Endodermal cell (in vitro differentiated cells): Measurements from ENCODE around the gene PAK2. TPM values are rescaled to one million over a fixed set of nuclear protein-coding genes. Genes with fewer than 3 reads are reported as not detected.
A peak's percentile ranks its signal among the peaks of the same experiment; 100 is the strongest.

Source experiments
- DNase-seq: peaks from one replicate; pipeline ENCODE4 v3.0.0-alpha.2; 2017
- H3K27ac ChIP-seq: 2 replicates; pipeline ENCODE4 v1.5.1; 2013; ENCODE audit warnings: mild to moderate bottlenecking, low read depth, low read length, moderate library complexity
- H3K27me3 ChIP-seq: 2 replicates; pipeline ENCODE4 v1.6.1; 2013; ENCODE audit warnings: mild to moderate bottlenecking, low read length, moderate library complexity; ENCODE audit not compliant: insufficient read depth, control insufficient read depth, poor library complexity, severe bottlenecking
- H3K36me3 ChIP-seq: 2 replicates; pipeline ENCODE4 v1.7.0; 2013; ENCODE audit warnings: mild to moderate bottlenecking, low read length, moderate library complexity; ENCODE audit not compliant: control insufficient read depth, insufficient read depth
- H3K4me1 ChIP-seq: one replicate; pipeline ENCODE4 v1.7.0; 2013; ENCODE audit warnings: low read length; ENCODE audit not compliant: control insufficient read depth, insufficient read depth
- H3K4me3 ChIP-seq: 2 replicates; pipeline ENCODE4 v1.5.1; 2013; ENCODE audit warnings: mild to moderate bottlenecking, low read length, moderate library complexity
- H3K9ac ChIP-seq: 2 replicates; pipeline ENCODE4 v1.6.1; 2013; ENCODE audit warnings: mild to moderate bottlenecking, low read length, moderate library complexity; ENCODE audit not compliant: poor library complexity, severe bottlenecking; ENCODE audit errors: extremely low read depth
- H3K9me3 ChIP-seq: 2 replicates; pipeline ENCODE4 v1.6.1; 2013; ENCODE audit warnings: mild to moderate bottlenecking, low read length, moderate library complexity; ENCODE audit not compliant: control insufficient read depth
- H3K27ac Mint-ChIP-seq: 2 replicates; pipeline ENCODE4 v1.8.0; 2020; ENCODE audit warnings: mixed read lengths
- H3K27me3 Mint-ChIP-seq: 2 replicates; pipeline ENCODE4 v1.8.0; 2021; ENCODE audit warnings: mild to moderate bottlenecking, mixed read lengths; ENCODE audit not compliant: insufficient read depth
- H3K36me3 Mint-ChIP-seq: 2 replicates; pipeline ENCODE4 v1.8.0; 2020; ENCODE audit warnings: low read depth, mixed read lengths
- H3K4me1 Mint-ChIP-seq: 2 replicates; pipeline ENCODE4 v1.8.0; 2020; ENCODE audit warnings: mixed read lengths
- H3K4me3 Mint-ChIP-seq: 2 replicates; pipeline ENCODE4 v1.8.0; 2020; ENCODE audit warnings: mild to moderate bottlenecking, moderate library complexity, mixed read lengths
- H3K9me3 Mint-ChIP-seq: 2 replicates; pipeline ENCODE4 v1.8.0; 2020; ENCODE audit warnings: mild to moderate bottlenecking, mixed read lengths
- CTCF ChIP-seq: fragments of 200-600 bp; sonication (generic); conservative IDR thresholded peaks from 2 replicates; pipeline ENCODE4 v1.5.0; 2021; ENCODE audit warnings: antibody characterized with exemption, mild to moderate bottlenecking
- WGBS, 2 experiments: methylation state at CpG; one replicate each; pipeline versions ENCODE4 v1.1.5 to v1.1.7; 2013; ENCODE audit warnings: missing lambda C conversion rate in 2 of 2, mixed read lengths in 1 of 2; ENCODE audit not compliant: insufficient coverage in 1 of 2, insufficient read length in 1 of 2; 5-methylcytosine and 5-hydroxymethylcytosine counted together
- total RNA-seq, 2 donors: library from RNA; stranded (reverse); fragmentation: NEBNext Ultra II Directional in 1 of 2; extraction: Animal tissue kit (Norgen Biotek cat#: 25700) in 1 of 2; gene quantifications; 2 replicates in 1 of 2; 3 replicates in 1 of 2; pipeline ENCODE4 v1.2.1, GENCODE V29; 2021

The PAK2 gene
- total RNA-seq, 2 donors from 2014 or later = 58.7 to 76.6 TPM

DNA sequence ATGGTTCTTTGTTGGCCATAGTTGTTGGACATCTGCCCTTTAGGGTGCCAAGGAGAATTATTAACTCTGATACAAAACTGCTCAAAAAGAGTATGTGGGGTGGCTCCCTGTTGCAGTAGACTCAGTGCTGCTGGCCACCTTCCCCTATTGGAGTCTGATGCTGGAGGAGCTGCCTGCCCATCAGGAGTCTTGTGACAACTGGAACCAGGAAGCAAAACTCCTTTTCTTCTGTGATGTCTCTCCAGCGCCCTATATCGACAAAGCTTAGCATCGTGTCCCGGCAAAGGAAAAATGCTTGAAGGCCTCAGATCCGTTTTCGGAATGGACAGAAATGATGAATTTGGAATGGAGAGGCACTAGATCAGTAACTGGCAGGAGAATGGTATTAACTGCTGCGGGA lies 23.5 kb downstream of the PAK2 start:
- H3K9me3 ChIP-seq = peaks cover 25% of the 10 kb centered on the region
- no peak overlapping the region for H3K27ac ChIP-seq
- H3K9ac ChIP-seq = no peak overlapping the region
- Mint-ChIP-seq H3K4me1 (no peaks in the 10 kb centered on the region), H3K36me3 (peaks cover 51% of the 10 kb centered on the region), H3K9me3 (peaks cover 27% of the 10 kb centered on the region), H3K4me3 (no peak overlapping the region), H3K27ac (no peak overlapping the region), H3K27me3 (no peaks in the 10 kb centered on the region)
- H3K36me3 ChIP-seq = peaks cover 33% of the 10 kb centered on the region
- TF ChIP-seq CTCF = no peak
- 89 to 99% methylated on average over 7 of the region's 7 CpGs for WGBS, 2 experiments
- H3K4me3 ChIP-seq = peak overlapping the region; percentile 56
- no peaks in the 10 kb centered on the region for H3K4me1 ChIP-seq
- no peaks in the 10 kb centered on the region for H3K27me3 ChIP-seq
- DNase-seq = no peak

DNA sequence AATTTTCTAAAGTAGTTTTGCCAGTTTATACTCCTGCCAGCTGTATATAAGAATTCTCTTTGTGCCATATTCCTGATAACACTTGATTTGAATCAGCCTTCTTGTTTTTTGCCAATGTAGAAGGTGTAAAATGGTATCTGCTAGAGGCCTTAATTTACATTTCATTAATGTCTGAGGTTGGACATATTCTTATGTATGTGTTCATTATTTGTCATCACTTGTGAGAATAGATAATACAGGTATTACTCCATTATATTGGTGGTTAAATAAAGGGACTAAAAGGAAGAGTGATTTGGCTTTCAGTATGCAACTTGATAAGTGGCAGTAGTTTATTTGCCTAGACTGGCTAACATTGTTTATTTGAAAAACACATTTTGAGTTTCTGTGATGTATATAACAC lies 25.8 kb downstream of the PAK2 start:
- no peak overlapping the region for H3K4me3 ChIP-seq
- Mint-ChIP-seq H3K36me3 (peaks cover 45% of the 10 kb centered on the region), H3K4me3 (no peak overlapping the region), H3K27ac (no peak overlapping the region), H3K9me3 (peaks cover 16% of the 10 kb centered on the region), H3K4me1 (no peaks in the 10 kb centered on the region), H3K27me3 (no peaks in the 10 kb centered on the region)
- DNase-seq = no peak
- H3K9ac ChIP-seq = no peak overlapping the region
- no peaks in the 10 kb centered on the region for H3K4me1 ChIP-seq
- no peak for TF ChIP-seq CTCF
- H3K36me3 ChIP-seq = peaks cover 31% of the 10 kb centered on the region
- H3K9me3 ChIP-seq = peaks cover 14% of the 10 kb centered on the region
- H3K27ac ChIP-seq = no peak overlapping the region
- H3K27me3 ChIP-seq = no peaks in the 10 kb centered on the region

DNA sequence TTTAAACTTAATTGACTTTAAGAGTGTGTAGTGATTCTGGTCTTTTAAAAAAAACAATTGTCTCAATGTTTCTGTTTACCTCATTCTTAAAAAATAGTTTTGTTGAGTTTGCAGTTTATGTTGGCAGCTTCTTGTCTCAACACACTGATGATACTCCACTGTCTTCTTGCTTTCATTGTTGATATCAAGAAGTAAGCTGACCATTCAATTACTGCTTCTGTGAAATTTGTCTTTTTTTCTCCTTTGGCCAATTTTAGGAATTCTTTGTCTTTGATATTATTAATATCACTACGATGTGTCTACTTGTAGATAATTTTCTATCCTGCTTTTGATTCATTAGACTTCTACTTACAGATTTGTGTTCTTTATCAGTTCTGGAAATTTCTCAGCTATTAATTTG lies 31.4 kb downstream of the PAK2 start:
- H3K36me3 ChIP-seq = peaks cover 11% of the 10 kb centered on the region
- H3K9ac ChIP-seq = no peak overlapping the region
- no peak for DNase-seq
- no peak overlapping the region for H3K4me3 ChIP-seq
- H3K27ac Mint-ChIP-seq = no peak overlapping the region
- no peak overlapping the region for H3K4me3 Mint-ChIP-seq
- no peaks in the 10 kb centered on the region for H3K27me3 ChIP-seq
- H3K27me3 Mint-ChIP-seq = no peaks in the 10 kb centered on the region
- H3K36me3 Mint-ChIP-seq = peaks cover 34% of the 10 kb centered on the region
- H3K9me3 Mint-ChIP-seq = no peaks in the 10 kb centered on the region
- no peak for TF ChIP-seq CTCF
- no peaks in the 10 kb centered on the region for H3K9me3 ChIP-seq
- 100% methylated on average over 1 of the region's 1 CpG; no CpG with 5 or more reads in 1 of the 2 experiments for WGBS, 2 experiments
- H3K4me1 Mint-ChIP-seq = peaks cover 7% of the 10 kb centered on the region
- H3K27ac ChIP-seq = no peak overlapping the region
- no peaks in the 10 kb centered on the region for H3K4me1 ChIP-seq
